Measurements from ENCODE around the gene P2RY13.

GRCh38 chr3:151315136-151315535 lies 14.2 kb downstream of the P2RY13 start:
- TF ChIP-seq CTCF (IDR thresholded peaks at IDR 0.05 in 4 of 5, conservative IDR thresholded peaks at IDR 0.05 in 1 of 5) (no peak), POLR2A (IDR thresholded peaks at IDR 0.05) (no peak)

All from gastrocnemius medialis (tissue), 4 donors.